Heart left ventricle (tissue), 13 donors: Measurements from ENCODE around the gene TANGO6.

Experiments
- POLR2A ChIP-seq, 2 donors: fragments of 450-650 bp; IDR thresholded peaks; one replicate each; pipeline ENCODE4 v1.6.1; 2017; ENCODE audit warnings: antibody characterized with exemption in 2 of 2, mild to moderate bottlenecking in 2 of 2, moderate library complexity in 2 of 2
- TF ChIP-seq, protein P1 (sequence below), 12 donors: fragments of 200-600 bp; sonication (generic) in 4 of 12; IDR thresholded peaks; one replicate each; pipeline versions ENCODE4 v1.5.0 to v1.8.0; 2018 to 2022; ENCODE audit warnings: antibody characterized with exemption in 12 of 12, mild to moderate bottlenecking in 5 of 12
- donor health status: ischemic (EF 13 %, LVEDD 7.1; RV severe dilation, severe dysfunction).
- donor health status: DM: no; HTN: yes; CAD: no.
- donor health status: DM: no; HTN: no; CAD: no.
- donor health status: ischemic (EF 25% LVEDD 6.9; RV normal size, moderate dysfunction).
- donor health status: ischemic (EF 25% LVEDD 5.7; RV mildly dilated, moderate dysfunction).
- donor health status: ischemic (EF 35%, LVEDD 5.7; RV mildly dilated, moderate dysfunction).
- donor health status: nonischemic (EF 11% LVEDD 7.7; RV severe dilation, severe dysfunction).
- donor health status: DM: yes; HTN: yes; CAD: no.
- donor health status: PGD.
- donor health status: ischemic (EF 29% LVEDD 5.4; RV normal size, mild dysfunction).
- donor health status: nonischemic (EF 23%, LVEDD 6.1; RV moderate dilation, normal function).

GRCh38 chr16:69112285-69113129 is 269.2 kb downstream of the TANGO6 start:
- no peak for TF ChIP-seq POLR2A (IDR thresholded peaks at IDR 0.05)
- TF ChIP-seq, protein P1, sequence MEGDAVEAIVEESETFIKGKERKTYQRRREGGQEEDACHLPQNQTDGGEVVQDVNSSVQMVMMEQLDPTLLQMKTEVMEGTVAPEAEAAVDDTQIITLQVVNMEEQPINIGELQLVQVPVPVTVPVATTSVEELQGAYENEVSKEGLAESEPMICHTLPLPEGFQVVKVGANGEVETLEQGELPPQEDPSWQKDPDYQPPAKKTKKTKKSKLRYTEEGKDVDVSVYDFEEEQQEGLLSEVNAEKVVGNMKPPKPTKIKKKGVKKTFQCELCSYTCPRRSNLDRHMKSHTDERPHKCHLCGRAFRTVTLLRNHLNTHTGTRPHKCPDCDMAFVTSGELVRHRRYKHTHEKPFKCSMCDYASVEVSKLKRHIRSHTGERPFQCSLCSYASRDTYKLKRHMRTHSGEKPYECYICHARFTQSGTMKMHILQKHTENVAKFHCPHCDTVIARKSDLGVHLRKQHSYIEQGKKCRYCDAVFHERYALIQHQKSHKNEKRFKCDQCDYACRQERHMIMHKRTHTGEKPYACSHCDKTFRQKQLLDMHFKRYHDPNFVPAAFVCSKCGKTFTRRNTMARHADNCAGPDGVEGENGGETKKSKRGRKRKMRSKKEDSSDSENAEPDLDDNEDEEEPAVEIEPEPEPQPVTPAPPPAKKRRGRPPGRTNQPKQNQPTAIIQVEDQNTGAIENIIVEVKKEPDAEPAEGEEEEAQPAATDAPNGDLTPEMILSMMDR (IDR thresholded peaks at IDR 0.05) = peak; percentile 43 to 77 (median 63)
